GM19463 (cell line): ENCODE data around the gene USF1.
A peak's percentile ranks its signal among the peaks of the same experiment; 100 is the strongest.
"Not testable (repeated sequence)": the region's sequence is repeated elsewhere in the genome, so short reads cannot be mapped to it uniquely, and the experiment has no call there.

Experiments used
- ATAC-seq: cut with Tn5 transposase; IDR thresholded peaks from one replicate; pipeline ENCODE4 v1.9.1; 2021; ENCODE audit warnings: mild to moderate bottlenecking, moderate library complexity; ENCODE audit not compliant: unreplicated experiment

The USF1 gene

DNA sequence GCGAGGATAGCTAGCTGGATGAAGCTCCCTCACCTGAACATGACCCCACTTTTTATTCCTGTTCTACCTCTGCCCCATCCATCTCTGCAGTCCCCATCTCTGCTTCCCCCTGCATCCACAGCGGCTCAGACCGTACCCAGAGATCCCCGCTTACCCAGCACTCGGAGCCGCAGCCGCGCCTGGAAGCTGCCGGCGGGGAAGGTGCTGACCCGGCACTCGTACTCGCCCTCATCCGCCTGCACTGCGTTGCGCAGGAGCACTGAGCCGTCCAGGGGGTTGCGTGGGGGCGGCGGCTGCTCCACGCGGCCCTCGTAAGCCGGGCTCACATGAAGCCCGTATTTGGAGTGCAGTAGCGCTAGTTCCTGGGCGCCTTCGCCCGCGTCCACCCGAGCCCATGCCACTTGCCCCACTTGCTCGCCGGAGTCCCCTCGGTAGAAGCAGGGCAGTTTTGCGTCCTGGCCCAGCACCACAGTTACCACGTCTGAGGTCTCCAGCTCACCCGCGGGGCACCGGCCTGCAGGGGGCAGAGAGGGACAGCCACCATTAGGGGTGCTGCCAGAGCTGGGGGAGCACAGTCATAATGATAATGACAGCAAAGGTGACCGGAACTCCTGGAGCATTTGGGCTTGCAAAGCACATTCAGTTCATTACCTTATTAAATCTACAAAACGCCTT lies 33.8 kb upstream of the USF1 start:
- ATAC-seq: no peak

GRCh38 chr1:161077426-161077825 lies 31.6 kb upstream of the USF1 start:
- no peak for ATAC-seq

GRCh38 chr1:161076410-161076809 lies 30.6 kb upstream of the USF1 start:
- no peak for ATAC-seq

- ATAC-seq: no peak
Measured at GRCh38 chr1:161074676-161075368, 29.0 kb upstream of the USF1 start.

GRCh38 chr1:161073474-161074121 lies 27.8 kb upstream of the USF1 start:
- no peak for ATAC-seq

- no peak for ATAC-seq
Measured at GRCh38 chr1:161072751-161073449, 27.1 kb upstream of the USF1 start.

DNA sequence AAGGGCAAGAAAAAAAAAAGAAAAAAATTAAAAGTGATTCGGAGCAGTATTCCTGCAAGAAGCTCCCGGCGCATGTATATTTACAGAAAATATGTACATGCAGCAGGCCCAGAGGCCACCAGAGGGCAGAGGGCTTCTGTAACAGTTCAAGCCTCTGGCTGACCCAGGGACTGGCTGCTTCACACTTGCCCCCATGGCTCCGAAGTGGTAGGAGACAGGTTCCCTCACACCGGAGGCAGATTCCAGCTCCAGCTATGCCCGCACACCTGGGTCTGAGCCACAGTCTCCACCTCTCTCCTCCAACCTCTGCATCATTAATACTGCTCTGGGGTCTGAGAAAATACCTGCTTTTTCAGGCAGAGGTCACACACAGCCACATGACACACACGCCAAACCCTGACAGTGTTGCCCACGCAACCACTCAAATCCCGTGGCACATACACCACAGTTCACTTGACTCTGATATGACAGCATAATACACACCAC lies 26.2 kb upstream of the USF1 start:
- no peak for ATAC-seq

- no peak for ATAC-seq
Measured at GRCh38 chr1:161070761-161071160, 25.0 kb upstream of the USF1 start.

DNA sequence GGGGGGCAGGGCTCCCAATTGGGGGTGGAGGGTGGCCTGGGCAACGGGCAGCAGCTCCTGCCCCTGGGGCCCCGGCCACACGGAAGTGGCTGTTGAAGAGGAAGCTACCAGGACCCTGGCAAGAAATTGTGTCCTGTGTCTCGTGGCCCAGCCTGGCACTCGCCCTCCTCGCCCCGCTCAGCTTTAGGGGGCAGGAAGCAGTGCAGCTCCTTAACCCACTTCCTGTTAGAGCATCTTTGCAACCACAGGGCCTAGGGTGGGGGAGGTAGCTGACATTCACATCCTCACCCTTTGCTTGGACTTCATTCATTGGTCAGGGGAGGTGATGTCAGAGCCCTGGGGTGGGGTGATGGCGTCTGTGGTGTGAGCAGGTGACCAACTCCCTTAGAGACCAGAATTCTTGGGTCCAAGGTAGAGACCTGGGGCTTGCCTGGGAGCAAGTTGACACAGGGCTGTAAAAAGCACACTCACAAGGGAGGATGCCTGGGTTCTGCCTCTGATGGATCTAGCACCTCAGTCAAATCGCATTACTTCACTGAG lies 24.0 kb upstream of the USF1 start, which contains the start of gene ARHGAP30:
Gene ARHGAP30 (minus strand): TSS at position 161 of the 540 bp plus-strand sequence. CDS start 267 bp downstream, outside the sequence.
- ATAC-seq: peak; percentile 85

DNA sequence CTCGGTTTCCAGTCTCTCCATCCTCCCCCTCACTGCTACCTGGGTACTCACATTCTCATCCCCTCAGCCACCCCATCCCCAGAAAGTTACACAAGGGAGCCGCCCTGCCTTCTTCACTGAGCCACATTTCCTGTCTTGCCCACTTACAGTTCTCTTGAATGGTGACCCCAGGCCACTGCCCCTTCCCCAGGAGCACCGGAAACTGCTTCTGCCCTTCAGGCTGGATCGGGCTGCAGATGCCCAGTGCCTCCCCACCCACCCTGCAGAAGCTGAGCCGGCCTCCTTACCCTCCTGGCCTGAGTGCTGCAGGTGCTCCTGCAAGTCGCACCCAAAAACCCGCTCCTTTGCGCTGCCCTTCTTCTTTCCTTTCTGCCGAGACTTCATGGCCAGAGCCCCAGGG lies 23.5 kb upstream of the USF1 start:
- no peak for ATAC-seq

DNA sequence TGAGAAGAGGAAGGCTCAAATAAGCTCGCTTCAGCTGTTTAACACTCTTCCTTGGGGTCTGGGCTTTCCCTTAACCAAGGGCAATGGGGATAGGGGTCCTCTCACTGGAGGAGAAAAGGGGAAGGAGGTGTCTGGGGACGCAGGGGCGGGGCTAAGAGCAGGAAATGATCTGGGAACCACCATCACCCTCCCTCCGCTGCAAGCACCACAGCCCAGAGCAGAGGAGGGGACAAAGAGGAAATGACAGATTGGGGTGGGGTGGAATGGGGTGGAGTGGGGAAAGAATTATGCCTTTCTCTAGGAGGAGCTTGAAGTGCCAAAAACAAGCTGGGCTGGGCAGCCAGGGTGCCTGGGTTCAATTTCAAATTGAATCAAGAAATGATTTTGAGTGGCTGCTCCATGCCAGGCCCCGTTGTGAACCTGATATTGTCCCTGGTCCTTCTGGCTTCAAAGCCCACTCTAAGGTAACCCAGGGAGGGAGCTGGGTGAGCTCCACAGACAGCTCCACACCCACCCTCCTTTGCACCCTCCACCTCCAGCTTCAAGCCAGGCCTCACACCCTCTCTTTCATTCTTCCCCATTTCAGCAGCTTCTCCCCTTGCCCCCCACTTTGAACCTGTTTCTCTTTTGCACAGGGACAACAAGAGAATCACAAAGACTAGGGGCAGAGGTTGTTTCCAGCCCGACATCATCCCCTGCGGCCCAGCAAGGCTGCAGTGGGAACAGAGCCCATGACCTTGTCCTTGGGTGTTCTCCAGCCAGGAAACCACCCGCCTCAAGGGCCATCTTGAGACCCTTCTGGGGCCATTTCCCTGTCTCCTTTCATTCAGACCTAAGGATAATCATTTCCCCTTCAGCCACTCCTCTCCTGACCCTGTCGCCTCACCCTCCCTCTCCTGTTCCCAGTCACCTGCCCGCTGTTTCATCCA lies 22.8 kb upstream of the USF1 start:
- peak; percentile 47 for ATAC-seq

GRCh38 chr1:161066694-161067093 lies 20.9 kb upstream of the USF1 start:
- ATAC-seq: no peak

- ATAC-seq: not testable (repeated sequence)
Measured at GRCh38 chr1:161065681-161066080, 19.9 kb upstream of the USF1 start.

- ATAC-seq: not testable (repeated sequence)
Measured at GRCh38 chr1:161063936-161064335, 18.2 kb upstream of the USF1 start.

- no peak for ATAC-seq
Measured at GRCh38 chr1:161061419-161061818, 15.6 kb upstream of the USF1 start.

DNA sequence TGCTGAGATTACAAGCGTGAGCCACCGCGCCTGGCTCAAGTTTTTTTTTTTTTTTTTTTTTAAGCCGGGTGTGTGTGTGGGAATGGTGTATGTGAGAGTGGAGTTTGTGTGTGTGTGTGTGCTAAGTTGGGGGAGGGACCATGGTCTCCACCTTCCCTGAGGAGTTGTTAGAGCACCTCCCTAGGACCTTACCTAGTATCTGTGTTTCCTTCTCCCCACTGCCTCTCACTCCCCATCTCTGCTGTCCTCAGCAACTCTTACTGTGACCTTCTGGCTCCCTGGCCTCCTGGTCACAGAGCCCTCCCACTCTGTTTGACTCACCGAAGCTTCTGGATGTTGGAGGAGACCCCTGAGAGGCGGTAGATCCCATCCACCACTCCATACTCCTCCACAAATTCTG lies 13.5 kb upstream of the USF1 start:
- ATAC-seq: no peak

GRCh38 chr1:161054805-161055204 lies 9.0 kb upstream of the USF1 start:
- no peak for ATAC-seq

- ATAC-seq: no peak
Measured at GRCh38 chr1:161054232-161054631, 8.5 kb upstream of the USF1 start.

GRCh38 chr1:161052899-161053298 lies 7.1 kb upstream of the USF1 start:
- ATAC-seq: no peak

DNA sequence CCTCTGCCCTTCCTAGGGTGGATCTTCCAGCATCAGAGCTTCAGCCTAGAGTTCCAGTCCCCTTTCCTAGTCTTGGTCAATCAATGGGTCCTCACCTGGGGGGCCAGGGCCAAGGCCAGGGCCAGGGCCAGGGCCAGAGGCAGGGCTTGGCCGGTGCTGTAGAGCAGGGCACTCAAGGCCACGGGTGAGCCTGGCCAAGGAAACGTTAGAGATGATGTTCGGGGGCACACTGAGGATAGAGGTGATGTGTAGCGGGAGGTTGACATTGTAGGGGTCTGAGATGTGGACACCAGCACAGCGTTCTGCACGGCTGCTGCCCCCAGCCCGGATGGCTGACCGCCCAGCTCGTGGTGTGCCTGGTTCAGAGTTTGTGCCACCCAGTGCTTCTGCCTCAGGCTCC lies 5.4 kb upstream of the USF1 start:
- no peak for ATAC-seq
